ENCODE measurements around the gene POM121L12. TPM values are rescaled to one million over a fixed set of nuclear protein-coding genes. Genes with fewer than 3 reads are reported as not detected.

The POM121L12 gene
- total RNA-seq, 1 experiment from 2014 or later: not detected

DNA sequence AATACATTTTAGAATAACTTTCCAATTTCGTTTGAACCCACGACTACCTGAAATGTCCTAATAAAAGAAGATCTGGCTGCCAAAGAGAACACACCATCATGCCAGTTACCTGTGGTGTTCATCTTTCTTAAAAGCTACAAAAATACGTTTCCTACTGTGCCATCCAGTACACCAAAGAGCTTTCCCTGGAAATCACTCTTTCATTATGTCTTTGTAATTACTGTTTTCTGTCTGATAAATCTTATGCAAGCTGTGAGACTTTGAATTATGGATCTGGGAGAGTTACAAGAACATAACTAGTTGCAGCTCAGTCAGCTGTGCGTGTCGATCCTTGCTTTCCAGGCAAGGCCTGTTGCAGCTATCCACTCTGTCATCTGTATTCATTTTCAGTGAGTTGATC is 12.5 kb upstream of the POM121L12 start:
- Histone ChIP-seq H3K4me1 (ENCODE audit: insufficient read depth, low read length) (no peaks in the 10 kb centered on the region), H4K91ac (ENCODE audit: insufficient read length, low read depth, low read length) (no peak overlapping the region), H3K27ac (ENCODE audit: insufficient read length, low read depth, low read length) (no peak overlapping the region), H2BK20ac (ENCODE audit: low read depth, low read length, poor library complexity, severe bottlenecking) (no peak overlapping the region), H3K23me2 (ENCODE audit: insufficient read length, low read depth, low read length, poor library complexity, severe bottlenecking) (no peaks in the 10 kb centered on the region), H3K9me3 (ENCODE audit: control insufficient read depth, low read depth, low read length) (no peaks in the 10 kb centered on the region), H3K56ac (ENCODE audit: insufficient read length, low read depth, low read length) (no peak overlapping the region), H3K4me2 (ENCODE audit: insufficient read depth, insufficient read length, low read length) (no peak overlapping the region), H2AFZ (ENCODE audit: low read length) (no peak overlapping the region), H3T11ph (ENCODE audit: low read length) (no peak overlapping the region), H3K23ac (ENCODE audit: insufficient read length, low read depth, low read length) (no peak overlapping the region), H3K27me3 (ENCODE audit: insufficient read depth, low read length) (no peaks in the 10 kb centered on the region), H3K18ac (ENCODE audit: insufficient read length, low read depth, low read length) (no peak overlapping the region), H3K79me2 (ENCODE audit: insufficient read depth, low read length) (no peaks in the 10 kb centered on the region), H4K5ac (ENCODE audit: insufficient read length, low read depth, low read length) (no peak overlapping the region), H2BK120ac (ENCODE audit: low read depth, low read length, poor library complexity, severe bottlenecking) (no peak overlapping the region), H3K9ac (ENCODE audit: extremely low read depth, insufficient read length, low read length) (no peak overlapping the region), H3K79me1 (ENCODE audit: insufficient read depth, low read depth, low read length, poor library complexity, severe bottlenecking) (no peaks in the 10 kb centered on the region), H4K8ac (replicated peaks; ENCODE audit: insufficient read length, low read depth, low read length) (no peak overlapping the region), H4K20me1 (ENCODE audit: control insufficient read depth, insufficient read depth, insufficient read length) (no peaks in the 10 kb centered on the region), H3K14ac (ENCODE audit: insufficient read depth, low read length) (no peak overlapping the region), H3K4ac (ENCODE audit: low read depth, low read length) (no peak overlapping the region), H2AK5ac (ENCODE audit: insufficient read length, low read length) (no peak overlapping the region), H2BK12ac (ENCODE audit: insufficient read length, low read depth, low read length) (no peak overlapping the region), H2BK5ac (ENCODE audit: insufficient read length, low read length) (no peak overlapping the region), H2BK15ac (ENCODE audit: low read depth, low read length) (no peak overlapping the region)
- Mint-ChIP-seq H3K4me3 (no peak overlapping the region), H3K4me1 (no peaks in the 10 kb centered on the region; a peak in 2 of 4 replicates), H3K27me3 (ENCODE audit: low read depth) (no peaks in the 10 kb centered on the region), H3K9me3 (peaks cover 0 to 2% of the 10 kb centered on the region in 2 experiments; a peak in 2 of 5 replicates), H3K36me3 (ENCODE audit: insufficient read depth in 1 of 3, low read depth in 3 of 3) (no peaks in the 10 kb centered on the region), H3K27ac (peak overlapping the region in 1 of 3 experiments; percentile 12; a peak in 2 of 7 replicates)
- WGBS (ENCODE audit: extremely low coverage, insufficient read length, low lambda C conversion rate): no CpG with 5 or more reads among the region's 5 CpGs
- TF ChIP-seq CTCF (conservative IDR thresholded peaks at IDR 0.05): no peak
- DNase-seq: no peak

Measured in H9 (cell line).